Diencephalon (tissue), 1 donor: Measurements from ENCODE around the gene TENT5A. TPM values are rescaled to one million over a fixed set of nuclear protein-coding genes. Genes with fewer than 3 reads are reported as not detected.

Experiments used
- small RNA-seq: library from RNA; depleted of rRNA; stranded (forward); fragments of <200 nt; gene quantifications from one replicate; pipeline ENCODE3, GENCODE V24; 2014
- total RNA-seq: library from RNA; depleted of rRNA; stranded (reverse); fragments of >200 nt; gene quantifications from one replicate; pipeline ENCODE4 v1.2.3, GENCODE V29; 2014

The TENT5A gene
- total RNA-seq: 13.1 TPM

GRCh38 chr6:81752084-81752920, at the start of gene TENT5A:
Gene TENT5A (minus strand): TSS chr6:81752681. CDS start chr6:81752141, 540 bp downstream.

Small RNAs within 50 kb of the gene (small RNA-seq; reads per million reads assigned to genes)
- gene AL078599.1 (not detected), gene RF00156 (not detected)
